Measurements from ENCODE around the gene ARAP1. TPM values are rescaled to one million over a fixed set of nuclear protein-coding genes. Genes with fewer than 3 reads are reported as not detected.

The ARAP1 gene
- total RNA-seq, 4 donors from 2014 or later = 122 to 285 (median 145) TPM

DNA sequence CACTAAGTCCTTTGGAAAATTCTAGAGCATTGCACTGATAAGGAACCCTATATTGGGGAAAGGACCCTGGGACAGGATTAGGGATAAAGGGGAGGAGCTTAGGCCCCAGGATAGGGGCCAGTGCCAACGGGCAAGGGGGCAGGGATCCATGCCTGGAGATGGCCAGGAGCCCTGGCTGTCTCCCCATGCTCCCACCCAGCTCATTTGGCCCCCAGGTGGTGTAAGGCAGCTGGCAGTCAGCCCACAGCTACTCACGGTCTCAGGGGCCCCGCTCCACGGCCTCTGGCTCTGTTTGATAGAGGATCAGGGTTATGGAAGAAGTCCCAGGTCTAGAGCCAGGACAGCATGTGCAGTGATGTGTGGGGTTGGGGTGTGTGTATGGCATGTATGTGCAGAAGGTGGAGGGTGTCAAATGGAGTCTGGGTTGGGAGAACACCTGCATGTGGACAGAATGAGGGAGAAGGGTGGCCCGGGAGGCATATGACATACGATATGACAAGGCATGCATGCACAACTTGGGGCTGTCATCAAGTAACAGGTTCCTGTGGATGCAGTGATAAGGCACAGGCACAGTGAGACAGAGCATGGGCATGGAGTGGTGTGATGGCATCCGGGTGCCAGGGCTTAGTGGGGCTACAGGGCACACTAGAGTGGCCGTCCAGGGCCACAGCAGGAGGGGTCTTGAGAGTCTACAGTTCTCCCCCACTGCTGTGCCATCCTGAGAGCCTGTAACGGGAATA is 59.5 kb downstream of the ARAP1 start:
- Histone ChIP-seq H3K4me3 (no peak overlapping the region), H3K9me3 (no peaks in the 10 kb centered on the region), H3K27ac (no peak overlapping the region), H3K27me3 (no peaks in the 10 kb centered on the region), H3K4me1 (no peaks in the 10 kb centered on the region), H3K36me3 (peaks cover 0 to 99% (median 4%) of the 10 kb centered on the region in 3 donors)
- TF ChIP-seq, protein P1, sequence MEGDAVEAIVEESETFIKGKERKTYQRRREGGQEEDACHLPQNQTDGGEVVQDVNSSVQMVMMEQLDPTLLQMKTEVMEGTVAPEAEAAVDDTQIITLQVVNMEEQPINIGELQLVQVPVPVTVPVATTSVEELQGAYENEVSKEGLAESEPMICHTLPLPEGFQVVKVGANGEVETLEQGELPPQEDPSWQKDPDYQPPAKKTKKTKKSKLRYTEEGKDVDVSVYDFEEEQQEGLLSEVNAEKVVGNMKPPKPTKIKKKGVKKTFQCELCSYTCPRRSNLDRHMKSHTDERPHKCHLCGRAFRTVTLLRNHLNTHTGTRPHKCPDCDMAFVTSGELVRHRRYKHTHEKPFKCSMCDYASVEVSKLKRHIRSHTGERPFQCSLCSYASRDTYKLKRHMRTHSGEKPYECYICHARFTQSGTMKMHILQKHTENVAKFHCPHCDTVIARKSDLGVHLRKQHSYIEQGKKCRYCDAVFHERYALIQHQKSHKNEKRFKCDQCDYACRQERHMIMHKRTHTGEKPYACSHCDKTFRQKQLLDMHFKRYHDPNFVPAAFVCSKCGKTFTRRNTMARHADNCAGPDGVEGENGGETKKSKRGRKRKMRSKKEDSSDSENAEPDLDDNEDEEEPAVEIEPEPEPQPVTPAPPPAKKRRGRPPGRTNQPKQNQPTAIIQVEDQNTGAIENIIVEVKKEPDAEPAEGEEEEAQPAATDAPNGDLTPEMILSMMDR (IDR thresholded peaks at IDR 0.05) = no peak
- no peak for TF ChIP-seq POLR2A (IDR thresholded peaks at IDR 0.05)
- DNase-seq = no peak

DNA sequence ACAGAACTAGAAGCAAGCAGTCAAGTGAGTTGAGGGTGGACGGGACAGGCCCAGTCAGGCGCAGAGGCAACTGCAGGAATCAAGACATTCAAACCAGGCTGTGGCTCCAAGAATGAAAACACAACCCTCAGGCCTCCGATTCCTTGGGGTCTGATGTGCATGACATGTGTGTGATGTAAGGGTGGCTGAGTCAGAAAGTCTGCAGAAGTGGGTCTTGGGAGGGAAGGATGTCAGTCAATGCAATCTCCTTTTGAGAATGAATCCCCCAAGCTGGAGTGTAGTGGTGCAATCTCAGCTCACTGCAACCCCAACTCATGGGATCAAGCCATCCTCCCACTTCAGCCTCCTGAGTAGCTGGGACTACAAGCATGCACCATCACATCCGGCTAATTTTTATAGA is 62.0 kb downstream of the ARAP1 start:
- H3K36me3 ChIP-seq = peaks cover 0 to 96% (median 0%) of the 10 kb centered on the region in 3 donors
- H3K9me3 ChIP-seq = no peaks in the 10 kb centered on the region
- no peak overlapping the region for H3K4me3 ChIP-seq
- no peak overlapping the region for H3K27ac ChIP-seq
- no peak for DNase-seq
- H3K4me1 ChIP-seq = peaks cover 0 to 9% (median 0%) of the 10 kb centered on the region in 4 donors
- TF ChIP-seq, protein P1 (IDR thresholded peaks at IDR 0.05) = no peak
- no peak for TF ChIP-seq POLR2A (IDR thresholded peaks at IDR 0.05)
- no peaks in the 10 kb centered on the region for H3K27me3 ChIP-seq

DNA sequence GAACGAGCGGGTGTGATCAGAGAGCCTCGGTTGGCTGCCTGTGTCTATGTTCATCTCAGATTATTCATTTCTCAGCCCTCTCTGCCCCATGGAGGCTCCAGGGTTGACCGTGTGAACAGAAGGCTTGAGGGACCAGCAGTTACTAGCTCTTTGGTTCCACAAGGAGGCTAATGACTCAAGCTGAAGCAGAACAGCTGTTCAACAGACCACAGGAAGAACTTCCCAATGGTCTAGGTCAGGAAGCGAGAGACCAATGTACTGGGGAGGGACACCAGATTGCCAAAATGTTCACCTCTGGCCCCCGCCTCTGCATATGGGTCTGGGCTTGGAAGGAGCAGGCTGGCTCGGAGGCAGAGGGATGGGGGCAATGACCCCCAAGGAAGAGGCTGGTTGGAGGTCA is 63.3 kb downstream of the ARAP1 start:
- Histone ChIP-seq H3K36me3 (peaks cover 0 to 96% (median 0%) of the 10 kb centered on the region in 3 donors), H3K27me3 (no peaks in the 10 kb centered on the region), H3K4me1 (peaks cover 0 to 10% (median 0%) of the 10 kb centered on the region in 4 donors), H3K9me3 (no peaks in the 10 kb centered on the region), H3K4me3 (no peak overlapping the region), H3K27ac (peak overlapping the region in 1 of 4 donors; percentile 19)
- no peak for DNase-seq
- TF ChIP-seq POLR2A (IDR thresholded peaks at IDR 0.05) = no peak
- TF ChIP-seq, protein P1 (IDR thresholded peaks at IDR 0.05) = no peak

DNA sequence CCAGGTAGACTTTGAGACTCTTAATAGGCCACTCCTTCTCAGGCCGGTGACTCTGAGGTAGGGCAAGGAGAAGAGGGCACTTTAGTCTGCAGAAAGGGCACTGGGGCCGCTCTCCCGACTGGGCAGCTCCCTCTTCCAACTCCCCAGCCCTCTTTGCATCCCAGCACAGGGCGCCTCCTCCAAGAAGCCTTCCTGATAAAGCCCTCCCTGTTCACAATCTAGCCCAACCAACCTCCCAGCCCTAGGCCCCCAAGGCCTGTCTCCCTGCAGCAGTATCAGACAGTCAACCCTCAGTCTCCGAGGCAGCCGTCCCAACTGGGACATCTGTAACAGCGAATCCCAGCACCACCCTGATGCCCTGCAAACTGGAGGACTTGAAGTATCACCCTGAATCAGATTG is 63.7 kb downstream of the ARAP1 start:
- Histone ChIP-seq H3K36me3 (peaks cover 0 to 91% (median 0%) of the 10 kb centered on the region in 3 donors), H3K27ac (no peak overlapping the region), H3K4me3 (no peak overlapping the region), H3K27me3 (no peaks in the 10 kb centered on the region), H3K4me1 (peaks cover 0 to 10% (median 0%) of the 10 kb centered on the region in 4 donors), H3K9me3 (no peaks in the 10 kb centered on the region)
- TF ChIP-seq POLR2A (IDR thresholded peaks at IDR 0.05) = no peak
- TF ChIP-seq, protein P1 (IDR thresholded peaks at IDR 0.05) = no peak
- no peak for DNase-seq

DNA sequence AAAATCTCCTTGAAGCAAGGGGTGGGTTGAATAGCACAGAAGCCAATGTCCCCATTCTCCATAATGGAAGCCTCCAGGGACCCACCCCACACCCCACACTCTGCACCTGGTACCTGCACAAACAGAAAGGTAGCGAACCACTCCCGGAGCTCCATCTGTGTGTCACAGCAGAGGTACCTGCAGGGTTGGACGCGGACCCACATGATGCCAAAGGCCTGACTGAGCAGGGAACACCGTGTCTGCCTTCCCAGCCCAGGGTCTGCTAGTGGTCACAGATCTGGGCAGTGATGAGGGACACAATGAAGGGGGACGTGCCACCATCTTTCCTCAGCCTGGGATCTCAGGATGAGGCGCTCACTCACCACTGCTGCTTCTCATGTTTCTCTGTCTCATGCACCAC is 64.9 kb downstream of the ARAP1 start:
- Histone ChIP-seq H3K27me3 (no peaks in the 10 kb centered on the region), H3K36me3 (peaks cover 0 to 80% (median 0%) of the 10 kb centered on the region in 3 donors), H3K9me3 (no peaks in the 10 kb centered on the region), H3K4me3 (no peak overlapping the region), H3K4me1 (peaks cover 0 to 10% (median 0%) of the 10 kb centered on the region in 4 donors), H3K27ac (no peak overlapping the region)
- no peak for TF ChIP-seq POLR2A (IDR thresholded peaks at IDR 0.05)
- TF ChIP-seq, protein P1 (IDR thresholded peaks at IDR 0.05) = no peak
- no peak for DNase-seq

Data from Peyer's patch (tissue), 4 donors.